ENCODE measurements around the gene CYTH1.

GRCh38 chr17:78723001-78723796 lies 58.9 kb downstream of the CYTH1 start:
- no peak; the same call in 1 of the 2 replicates for TF ChIP-seq GATA2 (IDR thresholded peaks at IDR 0.05; ENCODE audit: low read depth, low read length)
- no peak for TF ChIP-seq GATA3 (IDR thresholded peaks at IDR 0.05; ENCODE audit: low read depth, low read length)

Data from SH-SY5Y (cell line).